LNCaP clone FGC (cell line): ENCODE results near the gene LRRC56.

Source experiments
- DNase-seq: peaks from one replicate; pipeline ENCODE4 v3.0.0-alpha.2; 2011; ENCODE audit warnings: low read depth
- H3K4me3 ChIP-seq: 2 replicates; pipeline ENCODE4 v1.5.1; 2011; ENCODE audit warnings: mild to moderate bottlenecking, low read depth, low read length, control low read depth
- TF ChIP-seq, protein P1 (sequence below): IDR thresholded peaks from 2 replicates; pipeline ENCODE4 v1.5.1; 2012; ENCODE audit warnings: mild to moderate bottlenecking; ENCODE audit not compliant: control insufficient read depth, insufficient read depth; ENCODE audit errors: extremely low read depth

Gene LRRC56

GRCh38 chr11:532986-533585 is 4.2 kb upstream of the LRRC56 start:
- no peak overlapping the region for H3K4me3 ChIP-seq
- no peak for DNase-seq
- TF ChIP-seq, protein P1, sequence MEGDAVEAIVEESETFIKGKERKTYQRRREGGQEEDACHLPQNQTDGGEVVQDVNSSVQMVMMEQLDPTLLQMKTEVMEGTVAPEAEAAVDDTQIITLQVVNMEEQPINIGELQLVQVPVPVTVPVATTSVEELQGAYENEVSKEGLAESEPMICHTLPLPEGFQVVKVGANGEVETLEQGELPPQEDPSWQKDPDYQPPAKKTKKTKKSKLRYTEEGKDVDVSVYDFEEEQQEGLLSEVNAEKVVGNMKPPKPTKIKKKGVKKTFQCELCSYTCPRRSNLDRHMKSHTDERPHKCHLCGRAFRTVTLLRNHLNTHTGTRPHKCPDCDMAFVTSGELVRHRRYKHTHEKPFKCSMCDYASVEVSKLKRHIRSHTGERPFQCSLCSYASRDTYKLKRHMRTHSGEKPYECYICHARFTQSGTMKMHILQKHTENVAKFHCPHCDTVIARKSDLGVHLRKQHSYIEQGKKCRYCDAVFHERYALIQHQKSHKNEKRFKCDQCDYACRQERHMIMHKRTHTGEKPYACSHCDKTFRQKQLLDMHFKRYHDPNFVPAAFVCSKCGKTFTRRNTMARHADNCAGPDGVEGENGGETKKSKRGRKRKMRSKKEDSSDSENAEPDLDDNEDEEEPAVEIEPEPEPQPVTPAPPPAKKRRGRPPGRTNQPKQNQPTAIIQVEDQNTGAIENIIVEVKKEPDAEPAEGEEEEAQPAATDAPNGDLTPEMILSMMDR = no peak

- TF ChIP-seq, protein P1 = no peak
- H3K4me3 ChIP-seq = peak overlapping the region; percentile 89
- no peak for DNase-seq
Observed at GRCh38 chr11:533586-534395, 3.5 kb upstream of the LRRC56 start.

DNA sequence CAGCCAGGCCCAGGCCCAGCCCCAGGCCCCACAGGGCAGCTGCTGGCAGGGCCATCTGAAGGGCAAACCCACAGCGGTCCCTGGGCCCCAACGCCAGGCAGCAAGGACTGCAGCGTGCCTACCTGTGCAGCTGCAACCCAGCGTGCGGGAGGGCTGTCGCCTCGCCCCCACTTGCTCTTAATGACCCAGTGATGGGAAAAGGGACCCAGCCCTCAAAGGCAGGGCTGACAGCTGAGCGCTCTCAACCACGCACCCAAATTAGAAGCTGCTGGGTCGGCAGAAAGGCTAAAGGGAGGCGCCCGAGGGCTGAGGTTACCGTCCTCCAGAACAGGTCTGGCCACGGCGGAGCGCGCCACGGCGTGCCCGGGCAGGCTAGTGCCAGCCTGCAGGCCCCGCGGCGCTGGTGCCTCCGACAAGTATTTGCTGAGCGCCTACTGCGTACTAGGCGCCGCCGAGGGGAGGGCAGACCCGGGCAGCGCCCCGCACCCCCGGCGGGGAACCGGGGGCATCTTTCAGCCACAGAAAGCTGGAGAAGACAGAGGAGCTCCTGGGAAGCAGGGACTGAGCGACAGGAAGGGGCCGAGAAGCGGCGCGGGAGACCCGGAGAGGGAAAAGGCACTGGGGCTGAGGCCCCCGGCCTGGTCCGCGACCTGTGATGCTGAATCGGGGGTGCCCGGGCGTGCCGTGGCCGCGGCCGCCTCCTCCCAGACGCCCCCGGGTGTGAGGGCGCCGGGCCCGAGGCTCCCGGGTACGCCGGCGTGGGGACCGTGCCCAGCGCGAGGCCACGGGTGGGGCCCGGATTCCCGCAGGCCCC is 2.7 kb upstream of the LRRC56 start:
- H3K4me3 ChIP-seq = peak overlapping the region; percentile 89
- TF ChIP-seq, protein P1 = peak; percentile 28; the same call in 1 of the 2 replicates
- peak; percentile 25 for DNase-seq

DNA sequence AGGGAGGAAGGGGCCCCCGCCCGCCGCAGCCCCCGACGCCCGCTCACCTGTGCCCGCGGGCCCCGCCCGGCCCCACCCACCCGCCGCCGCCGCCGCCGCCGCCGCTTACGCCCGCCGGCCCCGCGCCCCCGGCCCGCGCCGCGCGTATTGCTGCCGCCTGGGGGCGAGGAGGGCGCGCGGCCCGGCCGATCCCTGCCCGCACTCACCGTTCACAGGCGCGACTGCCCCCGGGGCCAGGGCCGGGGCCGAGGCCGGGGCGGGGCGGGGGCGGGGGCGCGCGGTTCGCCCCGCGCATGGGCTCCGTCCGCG is 2.2 kb upstream of the LRRC56 start:
- H3K4me3 ChIP-seq = peak overlapping the region; percentile 89

DNA sequence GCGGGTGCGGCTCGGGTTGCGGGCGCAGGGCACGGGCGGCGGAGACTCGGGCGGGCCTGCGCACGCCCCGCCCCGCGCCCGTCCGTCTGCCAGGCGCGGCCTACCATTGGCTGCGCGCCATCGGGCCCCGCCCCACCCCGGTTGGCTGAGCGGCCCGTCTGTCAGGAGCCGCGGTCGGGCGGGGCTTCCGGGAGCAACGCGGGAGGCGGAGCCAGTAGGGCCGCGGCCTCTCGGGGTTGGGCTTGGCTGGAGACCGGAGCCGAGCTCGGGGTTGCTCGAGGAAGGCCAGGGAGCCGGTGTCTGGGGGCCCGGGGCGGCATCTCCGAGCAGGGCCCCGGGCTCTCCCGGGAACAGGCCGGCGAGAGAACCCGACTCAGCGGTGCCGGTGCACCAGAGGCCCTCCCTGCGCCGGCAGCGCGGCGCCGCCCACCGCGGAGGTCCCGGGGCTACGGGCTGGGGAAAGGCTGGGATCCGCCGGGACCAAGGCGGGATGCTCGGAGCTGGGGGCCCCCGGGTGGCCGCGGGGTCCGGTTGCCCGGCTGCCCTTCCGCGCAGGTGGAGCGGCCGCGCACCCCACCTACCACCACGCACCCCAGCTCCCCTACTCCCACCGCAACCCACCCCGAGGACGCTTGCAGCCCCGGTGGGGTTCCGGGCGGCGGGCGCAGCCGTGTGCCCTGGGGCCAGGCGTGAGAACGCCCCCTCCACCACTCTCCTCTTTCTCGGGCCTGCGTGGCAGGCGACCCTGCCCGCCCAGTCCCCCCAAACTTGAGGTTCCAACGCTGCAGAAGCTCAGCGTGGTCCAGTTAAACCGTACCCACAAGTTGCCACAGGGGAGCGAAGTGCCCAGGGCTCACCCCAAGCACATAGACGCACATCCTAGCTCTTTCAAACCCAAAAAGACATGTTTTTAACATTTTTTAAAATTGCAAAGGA is 1.5 kb upstream of the LRRC56 start, which contains the start of gene HRAS:
TSS of gene HRAS (minus strand) at position 58 of the 936 bp plus-strand sequence.
- H3K4me3 ChIP-seq = peak within 1 kb of the TSS; percentile 89
- peak; percentile 62 for DNase-seq
- TF ChIP-seq, protein P1 = no peak

More for the DNA sequence above, 2.2 kb upstream of the LRRC56 start:
- DNase-seq = no peak
- TF ChIP-seq, protein P1 = peak; percentile 42
